ENCODE measurements around the gene RAB17. TPM values are rescaled to one million over a fixed set of nuclear protein-coding genes. Genes with fewer than 3 reads are reported as not detected.

Gene RAB17
- total RNA-seq, 5 donors from 2014 or later (not counting 1 experiment from before 2014, with no cell fraction given) = 0.32 to 0.73 (median 0.62) TPM; not detected in 2

DNA sequence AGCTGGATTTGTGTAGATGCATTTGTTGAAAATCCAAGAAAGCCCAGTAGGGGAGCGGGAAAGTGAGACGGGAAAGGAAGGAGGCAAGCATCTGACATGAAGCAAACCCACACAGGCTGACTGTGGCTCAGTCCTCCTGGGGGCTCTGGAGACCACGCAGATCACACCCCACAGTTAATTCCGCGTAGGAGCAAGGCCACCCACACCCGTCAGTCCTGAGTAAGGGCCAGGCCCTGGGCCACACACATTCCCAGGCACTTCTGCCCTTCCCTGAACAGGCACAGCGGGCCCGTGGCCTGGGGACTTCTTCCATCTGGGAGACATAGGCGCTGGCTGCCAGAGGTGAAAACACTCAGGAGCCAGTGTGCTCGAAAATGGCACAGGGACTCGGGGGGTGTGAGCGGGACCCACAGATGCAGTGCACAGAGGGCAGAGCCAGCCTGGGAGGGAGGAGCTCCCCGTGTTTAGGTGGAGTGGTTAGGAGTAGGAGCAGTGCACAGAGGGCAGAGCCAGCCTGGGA is 43.6 kb downstream of the RAB17 start:
- no peak overlapping the region for H3K4me3 ChIP-seq (ENCODE audit: control insufficient read depth in 1 of 2, extremely low read depth in 1 of 2, low read length in 1 of 2)
- no peaks in the 10 kb centered on the region for H3K9me3 ChIP-seq
- peaks cover 0 to 11% of the 10 kb centered on the region in 2 experiments for H3K27me3 ChIP-seq (replicated peaks in 1 of 2; ENCODE audit: control insufficient read depth in 2 of 2, extremely low read depth in 1 of 2, insufficient read depth in 2 of 2, low read length in 1 of 2)
- no peak for ATAC-seq (replicated peaks in 1 of 4)
- CTCF ChIA-PET = no interaction called here
- POLR2A ChIA-PET = no interaction called here
- WGBS (ENCODE audit: insufficient coverage) = 87% methylated on average over 10 of the region's 13 CpGs
- H3K4me1 ChIP-seq (ENCODE audit: control insufficient read depth in 1 of 2, extremely low read depth in 1 of 2, insufficient read depth in 2 of 2, low read length in 2 of 2) = no peaks in the 10 kb centered on the region
- Mint-ChIP-seq H3K4me3 (no peak overlapping the region), H3K9me3 (no peaks in the 10 kb centered on the region), H3K36me3 (no peaks in the 10 kb centered on the region), H3K27ac (no peak overlapping the region), H3K27me3 (peaks cover 0 to 5% of the 10 kb centered on the region in 2 donors), H3K4me1 (no peaks in the 10 kb centered on the region)
- H3K36me3 ChIP-seq (ENCODE audit: control insufficient read depth in 2 of 2, extremely low read depth in 1 of 2, insufficient read depth in 1 of 2, low read length in 1 of 2) = no peaks in the 10 kb centered on the region
- no peak for DNase-seq
- no peak overlapping the region for H3K27ac ChIP-seq (ENCODE audit: low read length)

DNA sequence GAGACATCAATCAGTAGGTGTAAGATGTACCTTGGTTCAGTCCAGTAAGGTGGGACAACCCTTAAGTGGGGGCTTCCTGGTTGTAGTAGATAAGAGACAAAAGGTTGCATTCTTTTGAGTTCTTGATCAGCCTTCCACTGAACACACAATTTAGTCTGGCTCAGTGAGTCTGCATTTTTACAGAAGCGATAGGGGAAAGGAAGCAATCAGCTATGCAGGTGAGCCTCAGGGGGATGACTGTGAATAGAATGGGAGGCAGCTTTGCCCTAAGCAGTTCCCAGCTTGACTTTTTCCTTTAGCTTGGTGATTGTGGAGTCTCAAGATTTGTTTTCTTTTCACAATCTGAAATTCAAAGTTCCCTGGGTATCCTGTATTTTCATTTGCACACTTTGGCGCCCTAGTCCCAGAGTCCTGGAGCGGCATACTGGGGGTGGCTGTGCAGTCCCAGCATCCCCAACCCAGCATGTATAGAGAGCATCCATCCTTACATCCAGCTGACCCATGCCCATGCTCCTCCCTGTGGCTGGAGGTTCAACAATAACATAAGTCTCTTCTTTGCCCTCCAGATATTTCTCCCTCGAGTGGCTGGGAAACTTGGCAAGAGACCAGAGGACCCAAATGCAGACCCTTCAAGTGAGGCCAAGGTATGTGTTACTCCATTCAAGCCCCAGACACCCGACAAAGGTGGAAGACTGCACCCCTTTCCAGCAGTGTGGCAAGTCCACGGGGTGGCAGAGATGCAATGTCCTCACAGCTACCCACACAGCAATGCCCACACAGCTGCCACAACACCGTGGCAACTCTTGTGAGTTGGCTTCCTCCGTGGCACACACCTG is 44.3 kb downstream of the RAB17 start:
- Mint-ChIP-seq H3K27me3 (peaks cover 3 to 5% of the 10 kb centered on the region in 2 donors), H3K36me3 (no peaks in the 10 kb centered on the region), H3K27ac (no peak overlapping the region), H3K4me3 (no peak overlapping the region), H3K9me3 (no peaks in the 10 kb centered on the region), H3K4me1 (no peaks in the 10 kb centered on the region)
- Histone ChIP-seq H3K27me3 (replicated peaks in 1 of 2; ENCODE audit: control insufficient read depth in 2 of 2, extremely low read depth in 1 of 2, insufficient read depth in 2 of 2, low read length in 1 of 2) (peaks cover 0 to 13% of the 10 kb centered on the region in 2 experiments), H3K36me3 (ENCODE audit: control insufficient read depth in 2 of 2, extremely low read depth in 1 of 2, insufficient read depth in 1 of 2, low read length in 1 of 2) (no peaks in the 10 kb centered on the region), H3K4me1 (ENCODE audit: control insufficient read depth in 1 of 2, extremely low read depth in 1 of 2, insufficient read depth in 2 of 2, low read length in 2 of 2) (no peaks in the 10 kb centered on the region), H3K27ac (ENCODE audit: low read length) (no peak overlapping the region), H3K9me3 (no peaks in the 10 kb centered on the region), H3K4me3 (ENCODE audit: control insufficient read depth in 1 of 2, extremely low read depth in 1 of 2, low read length in 1 of 2) (no peak overlapping the region)
- POLR2A ChIA-PET = no interaction called here
- WGBS (ENCODE audit: insufficient coverage) = 85% methylated on average over 2 of the region's 8 CpGs
- DNase-seq = no peak
- no peak for ATAC-seq (replicated peaks in 1 of 4)
- CTCF ChIA-PET = no interaction called here

DNA sequence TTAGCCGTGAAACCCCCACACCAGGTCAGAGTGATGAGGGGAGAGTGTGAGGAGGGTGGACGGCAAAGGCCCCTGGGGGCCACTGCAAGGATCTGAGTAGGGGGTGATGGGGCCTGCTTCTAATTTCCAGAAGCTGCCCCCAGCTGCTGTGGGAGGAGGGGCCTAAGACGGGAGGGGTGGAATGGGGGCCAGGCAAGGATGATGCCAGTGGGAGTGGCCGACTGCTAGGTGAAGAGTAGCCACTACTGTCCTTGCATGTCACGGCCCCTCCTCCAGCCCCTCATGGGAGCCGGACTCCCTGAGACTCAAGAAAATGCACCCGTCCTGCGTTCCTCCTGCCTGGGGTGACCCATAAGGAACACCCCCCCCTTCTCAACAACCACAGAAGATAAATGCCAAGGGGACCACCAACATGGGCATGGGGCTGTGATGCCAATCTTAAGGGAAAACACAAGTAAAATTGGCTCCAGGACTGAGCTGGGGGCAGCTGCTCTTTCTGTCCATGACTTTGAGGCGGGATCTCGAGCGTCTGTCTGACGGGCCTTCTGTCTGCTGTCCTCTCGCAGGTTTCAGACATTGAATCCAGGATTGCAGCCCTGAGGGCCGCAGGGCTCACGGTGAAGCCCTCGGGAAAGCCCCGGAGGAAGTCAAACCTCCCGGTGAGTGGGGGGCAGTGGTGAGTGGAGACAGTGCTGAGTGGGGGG is 48.4 kb downstream of the RAB17 start:
- ATAC-seq (replicated peaks in 1 of 4) (no peak), DNase-seq (no peak)
- peaks cover 3 to 8% of the 10 kb centered on the region in 2 donors for H3K27me3 Mint-ChIP-seq
- Histone ChIP-seq H3K36me3 (ENCODE audit: control insufficient read depth in 2 of 2, extremely low read depth in 1 of 2, insufficient read depth in 1 of 2, low read length in 1 of 2) (no peaks in the 10 kb centered on the region), H3K4me3 (ENCODE audit: control insufficient read depth in 1 of 2, extremely low read depth in 1 of 2, low read length in 1 of 2) (no peak overlapping the region), H3K27me3 (replicated peaks in 1 of 2; ENCODE audit: control insufficient read depth in 2 of 2, extremely low read depth in 1 of 2, insufficient read depth in 2 of 2, low read length in 1 of 2) (peaks cover 0 to 44% of the 10 kb centered on the region in 2 experiments), H3K9me3 (no peaks in the 10 kb centered on the region), H3K27ac (ENCODE audit: low read length) (no peak overlapping the region), H3K4me1 (ENCODE audit: control insufficient read depth in 1 of 2, extremely low read depth in 1 of 2, insufficient read depth in 2 of 2, low read length in 2 of 2) (no peaks in the 10 kb centered on the region)
- CTCF ChIA-PET = no interaction called here
- no peaks in the 10 kb centered on the region for H3K9me3 Mint-ChIP-seq
- POLR2A ChIA-PET = no interaction called here
- no peaks in the 10 kb centered on the region for H3K4me1 Mint-ChIP-seq
- H3K36me3 Mint-ChIP-seq = no peaks in the 10 kb centered on the region
- H3K27ac Mint-ChIP-seq = no peak overlapping the region
- WGBS (ENCODE audit: insufficient coverage) = 87% methylated on average over 16 of the region's 18 CpGs
- H3K4me3 Mint-ChIP-seq = no peak overlapping the region

DNA sequence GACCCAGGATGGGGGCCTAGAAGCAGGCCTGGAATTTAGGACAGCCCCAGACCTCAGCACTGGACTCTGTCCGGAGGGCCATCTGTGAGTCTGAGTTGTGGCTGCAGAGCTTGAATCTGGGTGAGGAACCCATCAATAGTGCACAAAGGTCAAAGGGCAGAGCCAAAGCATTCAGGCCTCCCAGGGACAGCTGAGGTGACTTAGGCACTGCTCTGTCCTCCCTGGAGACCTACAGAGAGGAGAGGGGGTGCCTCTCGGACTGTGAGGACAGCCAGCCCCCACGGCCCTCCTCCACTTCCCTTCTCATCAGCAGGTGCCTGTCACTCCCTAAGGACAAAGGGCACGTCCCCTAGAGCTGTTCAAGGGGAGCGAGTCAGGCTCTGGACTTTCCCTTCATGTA is 49.3 kb downstream of the RAB17 start:
- Histone ChIP-seq H3K36me3 (ENCODE audit: control insufficient read depth in 2 of 2, extremely low read depth in 1 of 2, insufficient read depth in 1 of 2, low read length in 1 of 2) (no peaks in the 10 kb centered on the region), H3K4me3 (ENCODE audit: control insufficient read depth in 1 of 2, extremely low read depth in 1 of 2, low read length in 1 of 2) (no peak overlapping the region), H3K9me3 (no peaks in the 10 kb centered on the region), H3K4me1 (ENCODE audit: control insufficient read depth in 1 of 2, extremely low read depth in 1 of 2, insufficient read depth in 2 of 2, low read length in 2 of 2) (no peaks in the 10 kb centered on the region), H3K27me3 (replicated peaks in 1 of 2; ENCODE audit: control insufficient read depth in 2 of 2, extremely low read depth in 1 of 2, insufficient read depth in 2 of 2, low read length in 1 of 2) (peaks cover 0 to 52% of the 10 kb centered on the region in 2 experiments), H3K27ac (ENCODE audit: low read length) (no peak overlapping the region)
- H3K4me1 Mint-ChIP-seq = no peaks in the 10 kb centered on the region
- H3K27ac Mint-ChIP-seq = no peak overlapping the region
- ATAC-seq (replicated peaks in 1 of 4) (no peak), DNase-seq (no peak)
- ChIA-PET POLR2A (no interaction called here), CTCF (interaction anchor here in 1 of 2 donors (0.6 kb wide), 1 partner anchor 364 kb away, joined by 3 read pairs; no protein-coding TSS in a partner anchor)
- no peaks in the 10 kb centered on the region for H3K36me3 Mint-ChIP-seq
- H3K4me3 Mint-ChIP-seq = no peak overlapping the region
- peaks cover 1 to 8% of the 10 kb centered on the region in 2 donors for H3K27me3 Mint-ChIP-seq
- no peaks in the 10 kb centered on the region for H3K9me3 Mint-ChIP-seq
- WGBS (ENCODE audit: insufficient coverage) = 76% methylated on average over 3 of the region's 5 CpGs

DNA sequence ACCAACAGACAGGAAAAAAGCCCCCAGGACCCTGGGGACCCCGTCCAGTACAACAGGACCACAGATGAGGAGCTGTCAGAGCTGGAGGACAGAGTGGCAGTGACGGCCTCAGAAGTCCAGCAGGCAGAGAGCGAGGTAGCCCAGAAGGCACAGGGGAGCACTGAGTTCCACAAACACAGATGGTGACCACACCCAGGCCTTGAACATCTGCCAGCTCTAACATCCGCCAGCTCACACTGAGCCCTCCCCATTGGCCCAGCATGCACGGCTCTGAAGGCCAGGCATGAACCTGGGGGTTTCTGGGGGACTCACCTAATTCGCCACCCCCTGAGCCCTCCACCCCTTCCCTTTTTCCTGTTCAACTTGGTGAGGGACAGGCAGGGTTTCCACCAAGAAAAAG is 49.7 kb downstream of the RAB17 start:
- ATAC-seq (replicated peaks in 1 of 4) = no peak

DNA sequence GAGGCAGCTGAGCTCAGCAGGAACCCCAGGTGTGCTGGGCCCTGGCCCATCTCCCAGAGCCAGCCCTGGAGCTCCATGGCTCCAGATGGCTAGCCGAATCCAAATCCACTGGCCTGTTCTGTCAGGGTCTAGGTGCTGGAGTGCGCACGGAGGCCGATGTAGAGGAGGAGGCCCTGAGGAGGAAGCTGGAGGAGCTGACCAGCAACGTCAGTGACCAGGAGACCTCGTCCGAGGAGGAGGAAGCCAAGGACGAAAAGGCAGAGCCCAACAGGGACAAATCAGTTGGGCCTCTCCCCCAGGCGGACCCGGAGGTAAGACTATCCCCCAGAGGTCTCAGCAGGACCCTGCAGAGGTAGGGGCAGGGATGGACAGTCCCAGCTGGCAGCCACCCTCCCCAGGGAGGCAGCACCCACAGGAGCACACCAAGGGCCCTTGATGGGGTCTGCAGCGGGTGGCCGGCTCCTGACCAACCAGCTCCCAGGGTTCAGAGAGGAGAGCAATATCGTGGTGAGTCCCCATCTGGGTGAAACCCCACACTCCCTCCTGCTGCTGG is 50.2 kb downstream of the RAB17 start:
- Mint-ChIP-seq H3K27me3 (peaks cover 1 to 8% of the 10 kb centered on the region in 2 donors), H3K4me3 (no peak overlapping the region), H3K36me3 (no peaks in the 10 kb centered on the region), H3K9me3 (no peaks in the 10 kb centered on the region), H3K27ac (no peak overlapping the region), H3K4me1 (no peaks in the 10 kb centered on the region)
- no peaks in the 10 kb centered on the region for H3K36me3 ChIP-seq (ENCODE audit: control insufficient read depth in 2 of 2, extremely low read depth in 1 of 2, insufficient read depth in 1 of 2, low read length in 1 of 2)
- POLR2A ChIA-PET = no interaction called here
- 79% methylated on average over 13 of the region's 13 CpGs for WGBS (ENCODE audit: insufficient coverage)
- H3K4me1 ChIP-seq (ENCODE audit: control insufficient read depth in 1 of 2, extremely low read depth in 1 of 2, insufficient read depth in 2 of 2, low read length in 2 of 2) = no peaks in the 10 kb centered on the region
- peaks cover 0 to 55% of the 10 kb centered on the region in 2 experiments for H3K27me3 ChIP-seq (replicated peaks in 1 of 2; ENCODE audit: control insufficient read depth in 2 of 2, extremely low read depth in 1 of 2, insufficient read depth in 2 of 2, low read length in 1 of 2)
- CTCF ChIA-PET = no interaction called here
- no peaks in the 10 kb centered on the region for H3K9me3 ChIP-seq
- H3K4me3 ChIP-seq (ENCODE audit: control insufficient read depth in 1 of 2, extremely low read depth in 1 of 2, low read length in 1 of 2) = no peak overlapping the region
- no peak overlapping the region for H3K27ac ChIP-seq (ENCODE audit: low read length)
- DNase-seq (no peak), ATAC-seq (replicated peaks in 1 of 4) (no peak)

More for the DNA sequence above, 49.7 kb downstream of the RAB17 start:
- Histone ChIP-seq H3K27me3 (replicated peaks in 1 of 2; ENCODE audit: control insufficient read depth in 2 of 2, extremely low read depth in 1 of 2, insufficient read depth in 2 of 2, low read length in 1 of 2) (peaks cover 0 to 55% of the 10 kb centered on the region in 2 experiments), H3K9me3 (no peaks in the 10 kb centered on the region), H3K4me1 (ENCODE audit: control insufficient read depth in 1 of 2, extremely low read depth in 1 of 2, insufficient read depth in 2 of 2, low read length in 2 of 2) (no peaks in the 10 kb centered on the region), H3K36me3 (ENCODE audit: control insufficient read depth in 2 of 2, extremely low read depth in 1 of 2, insufficient read depth in 1 of 2, low read length in 1 of 2) (no peaks in the 10 kb centered on the region), H3K27ac (ENCODE audit: low read length) (no peak overlapping the region), H3K4me3 (ENCODE audit: control insufficient read depth in 1 of 2, extremely low read depth in 1 of 2, low read length in 1 of 2) (no peak overlapping the region)
- Mint-ChIP-seq H3K36me3 (no peaks in the 10 kb centered on the region), H3K27me3 (peaks cover 1 to 8% of the 10 kb centered on the region in 2 donors), H3K4me1 (no peaks in the 10 kb centered on the region), H3K4me3 (no peak overlapping the region), H3K9me3 (no peaks in the 10 kb centered on the region), H3K27ac (no peak overlapping the region)
- ChIA-PET POLR2A (no interaction called here), CTCF (interaction anchor here in 1 of 2 donors (0.6 kb wide), 1 partner anchor 364 kb away, joined by 3 read pairs; no protein-coding TSS in a partner anchor)
- 69% methylated on average over 4 of the region's 6 CpGs for WGBS (ENCODE audit: insufficient coverage)
- no peak for DNase-seq

All from T-cell (primary cell).